Fibroblast of skin of left quadriceps (primary cell): ENCODE results near the gene NRDC.

Source experiments
- DNase-seq, 2 experiments: peaks; one replicate each; pipeline ENCODE4 v3.0.0-alpha.2; 2013; ENCODE audit warnings: low read depth in 2 of 2

The NRDC gene, protein sequence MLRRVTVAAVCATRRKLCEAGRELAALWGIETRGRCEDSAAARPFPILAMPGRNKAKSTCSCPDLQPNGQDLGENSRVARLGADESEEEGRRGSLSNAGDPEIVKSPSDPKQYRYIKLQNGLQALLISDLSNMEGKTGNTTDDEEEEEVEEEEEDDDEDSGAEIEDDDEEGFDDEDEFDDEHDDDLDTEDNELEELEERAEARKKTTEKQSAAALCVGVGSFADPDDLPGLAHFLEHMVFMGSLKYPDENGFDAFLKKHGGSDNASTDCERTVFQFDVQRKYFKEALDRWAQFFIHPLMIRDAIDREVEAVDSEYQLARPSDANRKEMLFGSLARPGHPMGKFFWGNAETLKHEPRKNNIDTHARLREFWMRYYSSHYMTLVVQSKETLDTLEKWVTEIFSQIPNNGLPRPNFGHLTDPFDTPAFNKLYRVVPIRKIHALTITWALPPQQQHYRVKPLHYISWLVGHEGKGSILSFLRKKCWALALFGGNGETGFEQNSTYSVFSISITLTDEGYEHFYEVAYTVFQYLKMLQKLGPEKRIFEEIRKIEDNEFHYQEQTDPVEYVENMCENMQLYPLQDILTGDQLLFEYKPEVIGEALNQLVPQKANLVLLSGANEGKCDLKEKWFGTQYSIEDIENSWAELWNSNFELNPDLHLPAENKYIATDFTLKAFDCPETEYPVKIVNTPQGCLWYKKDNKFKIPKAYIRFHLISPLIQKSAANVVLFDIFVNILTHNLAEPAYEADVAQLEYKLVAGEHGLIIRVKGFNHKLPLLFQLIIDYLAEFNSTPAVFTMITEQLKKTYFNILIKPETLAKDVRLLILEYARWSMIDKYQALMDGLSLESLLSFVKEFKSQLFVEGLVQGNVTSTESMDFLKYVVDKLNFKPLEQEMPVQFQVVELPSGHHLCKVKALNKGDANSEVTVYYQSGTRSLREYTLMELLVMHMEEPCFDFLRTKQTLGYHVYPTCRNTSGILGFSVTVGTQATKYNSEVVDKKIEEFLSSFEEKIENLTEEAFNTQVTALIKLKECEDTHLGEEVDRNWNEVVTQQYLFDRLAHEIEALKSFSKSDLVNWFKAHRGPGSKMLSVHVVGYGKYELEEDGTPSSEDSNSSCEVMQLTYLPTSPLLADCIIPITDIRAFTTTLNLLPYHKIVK

DNA sequence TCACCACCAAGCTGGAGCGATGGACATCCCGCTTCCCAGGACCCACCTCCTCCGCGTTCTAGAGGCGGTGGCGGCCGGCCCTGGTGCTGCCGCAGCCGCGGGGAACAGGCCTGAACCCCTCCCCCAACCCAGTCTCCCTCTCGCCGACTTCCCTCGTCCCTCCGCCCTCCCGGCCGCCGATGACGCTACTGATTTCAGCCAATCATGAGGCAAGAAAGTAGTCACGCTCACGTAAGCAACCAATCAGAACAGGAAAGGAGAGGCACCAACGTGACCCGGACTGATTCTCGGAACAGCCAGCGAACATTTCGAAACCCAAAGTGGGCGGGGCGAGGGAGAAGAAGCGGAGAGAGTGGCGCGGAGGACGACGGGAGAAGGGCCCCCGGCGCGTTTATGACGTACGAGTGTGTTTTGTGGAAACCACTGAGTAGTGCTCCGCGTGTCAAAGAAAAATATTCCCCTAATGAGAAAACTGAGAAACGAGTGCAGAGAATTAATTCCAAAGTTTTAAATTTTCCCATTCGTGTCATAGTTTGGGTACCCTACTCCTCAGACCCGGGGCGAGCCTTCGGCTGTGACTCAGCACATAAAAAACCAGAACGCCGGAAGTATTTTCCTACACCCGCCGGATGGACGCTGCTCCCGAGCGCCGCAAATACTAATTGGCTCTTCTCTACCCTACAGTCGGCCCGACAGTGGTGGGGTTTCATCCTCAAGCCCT is at the start of gene NRDC:
Gene NRDC (minus strand): TSS at position 112 of the 721 bp plus-strand sequence. CDS start 112 bp downstream, outside the sequence.
- DNase-seq = peak; percentile 100

DNA sequence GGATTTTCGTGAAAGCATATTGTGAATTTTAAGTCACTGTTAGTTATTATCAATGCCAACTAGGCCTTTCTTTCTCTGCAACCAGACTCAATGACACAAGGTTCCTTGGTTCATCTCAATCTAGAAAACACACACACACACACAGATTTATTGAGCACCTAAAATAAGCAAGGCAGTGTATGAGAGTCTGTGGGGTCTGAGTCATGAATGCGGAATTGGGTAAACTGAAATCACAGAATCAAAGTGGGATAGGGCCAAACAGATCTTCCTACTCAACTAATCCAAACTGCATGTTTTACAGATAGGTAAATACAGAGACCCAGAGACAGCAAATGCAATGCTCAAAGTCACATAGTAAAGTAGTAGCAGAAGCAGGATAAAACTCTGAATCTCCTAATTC is 48.5 kb upstream of the NRDC start:
- DNase-seq = peak in 1 of 2 experiments; percentile 36

DNA sequence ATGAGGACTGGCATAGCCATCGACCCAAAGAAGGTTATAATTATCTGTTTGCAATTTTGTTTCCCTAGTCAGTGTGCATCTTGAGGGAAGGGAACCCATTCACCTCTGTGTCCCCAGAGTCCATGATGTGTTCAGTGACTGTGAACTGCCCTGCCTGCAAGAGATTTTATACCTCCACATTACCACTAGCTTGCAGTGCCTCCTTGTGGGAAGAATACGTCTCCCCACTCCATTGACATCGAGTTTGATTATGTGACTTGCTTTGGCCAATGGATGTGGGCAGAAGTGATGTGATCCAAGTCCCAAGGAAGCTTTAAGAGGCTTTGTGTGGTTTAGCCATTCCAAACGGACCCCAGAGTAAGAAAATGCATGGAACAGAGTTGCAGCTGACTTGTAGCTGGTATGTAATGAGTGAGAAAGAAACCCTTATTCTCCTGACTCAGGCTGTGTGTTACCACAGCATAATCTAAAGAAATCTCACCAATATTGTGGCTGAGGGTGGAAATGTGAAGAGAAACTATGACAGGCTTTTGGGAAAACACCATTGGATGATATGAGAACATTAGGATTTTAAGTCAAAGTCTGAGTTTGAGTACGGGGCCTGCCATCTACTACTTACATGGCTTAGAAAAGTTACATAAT is 47.8 kb upstream of the NRDC start:
- DNase-seq = peak in 1 of 2 experiments; percentile 30

DNA sequence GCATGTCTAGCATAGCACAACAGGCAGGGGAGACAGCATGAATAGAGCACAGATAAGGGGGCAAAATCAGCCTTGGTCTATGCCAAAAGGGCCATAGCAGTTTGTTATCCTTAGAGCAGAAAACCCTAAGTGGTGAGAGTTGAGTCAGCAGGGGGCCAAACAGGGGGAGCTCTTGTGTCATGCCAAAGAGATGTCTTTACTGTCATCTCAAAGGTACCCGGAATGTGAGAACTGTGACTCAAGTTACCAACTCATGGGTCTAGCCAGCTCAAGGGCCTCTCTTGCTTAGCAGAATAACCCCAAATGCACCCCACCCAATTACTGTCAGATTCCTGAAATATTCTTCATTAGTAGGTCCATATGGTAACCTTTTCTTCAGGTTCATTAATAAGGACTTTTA is 45.9 kb upstream of the NRDC start:
- DNase-seq = peak; percentile 54 to 56

DNA sequence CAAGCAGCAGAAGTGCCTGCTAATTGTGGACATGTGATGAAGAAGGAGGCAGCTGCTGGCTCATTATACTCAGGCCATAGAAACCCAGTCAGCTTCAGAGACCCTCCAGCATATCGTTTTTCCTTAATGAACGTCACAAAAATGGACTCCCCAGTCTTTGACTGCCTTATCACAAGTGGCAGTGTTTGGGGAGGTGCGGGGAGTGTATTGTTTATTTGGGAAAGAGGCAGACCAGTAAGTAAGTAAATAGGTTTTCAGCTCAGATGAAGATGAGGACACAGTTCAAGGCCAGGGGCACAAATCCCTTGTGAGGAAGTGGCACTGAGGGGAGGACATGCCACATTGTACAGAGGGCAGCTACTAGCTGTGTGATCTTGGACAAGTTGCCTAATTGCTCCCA is 43.5 kb upstream of the NRDC start:
- DNase-seq = no peak

DNA sequence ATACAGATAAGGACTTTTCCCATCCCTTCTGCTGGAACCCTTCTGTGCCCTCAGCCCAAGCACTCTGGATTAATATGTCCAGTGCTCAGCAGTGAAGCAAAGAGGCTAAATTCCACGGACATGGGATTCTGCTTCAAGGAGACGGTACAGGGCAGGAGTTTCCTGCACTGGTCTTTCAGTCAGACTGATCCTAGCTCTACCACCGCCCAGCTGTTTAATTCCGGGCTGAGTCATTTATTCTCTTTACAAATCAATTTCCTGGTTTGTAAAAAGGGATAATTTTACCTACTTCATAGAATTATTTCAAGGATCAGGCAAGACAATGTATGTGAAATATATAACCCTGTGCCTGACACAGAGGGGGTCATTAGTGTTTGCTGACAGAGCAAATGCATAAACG is 41.6 kb upstream of the NRDC start:
- no peak for DNase-seq

DNA sequence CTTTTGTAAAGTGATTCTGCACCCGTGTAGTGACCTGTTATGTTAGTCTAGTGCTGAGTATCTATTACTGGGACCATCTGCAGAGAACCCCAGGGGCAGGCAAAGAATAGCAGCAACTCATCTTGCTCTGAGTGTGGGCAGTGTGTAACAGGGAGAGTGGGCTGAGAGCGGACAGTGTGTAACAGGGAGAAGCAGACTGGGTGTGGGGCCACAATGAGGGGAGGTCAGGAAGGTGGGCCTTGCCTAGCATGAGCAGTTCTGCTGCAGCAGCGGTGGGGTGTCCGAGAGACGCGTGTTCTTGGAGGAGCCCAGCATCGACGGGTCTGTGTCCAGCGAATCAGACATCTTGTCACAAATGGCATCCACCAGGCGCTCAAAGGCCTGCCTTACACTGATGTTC is 41.2 kb upstream of the NRDC start:
- no peak for DNase-seq

DNA sequence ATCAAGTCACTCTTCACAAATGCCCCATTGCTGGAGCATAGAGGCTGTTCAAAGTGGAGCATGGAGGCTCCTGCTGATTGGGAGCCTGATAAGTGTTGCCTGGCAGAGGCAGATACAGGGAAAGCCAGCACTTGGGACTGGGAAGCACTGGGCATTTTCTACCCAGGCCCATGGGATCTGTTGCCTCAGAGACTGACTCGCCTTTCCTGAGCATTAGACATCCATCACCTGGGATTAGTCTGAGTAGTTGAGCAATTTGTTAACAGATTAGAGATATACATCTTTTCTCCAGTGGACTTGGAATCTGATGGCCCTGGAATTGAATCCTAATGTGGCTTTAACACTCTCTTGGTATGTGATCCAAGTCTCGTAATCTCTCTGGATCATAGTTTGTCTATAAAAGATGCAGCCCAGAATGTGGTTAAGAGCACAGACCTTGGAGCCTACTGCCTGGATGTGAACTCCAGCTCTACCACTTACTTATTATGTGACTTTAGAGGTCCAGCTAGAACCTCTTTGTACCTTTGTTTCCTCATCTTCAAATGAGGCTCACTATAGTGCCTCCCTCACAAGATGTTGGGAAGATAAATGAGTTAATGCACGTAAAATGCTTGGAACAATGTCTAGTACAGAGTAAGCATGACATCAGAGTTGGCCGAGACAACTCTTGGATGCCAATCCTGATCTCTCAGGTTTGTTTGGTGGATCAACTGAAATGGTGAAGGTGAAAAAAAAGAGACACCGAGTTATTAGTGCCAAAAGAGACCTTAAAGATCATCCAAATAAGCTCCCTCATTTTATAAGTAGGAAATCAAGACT is 38.3 kb upstream of the NRDC start:
- DNase-seq = peak; percentile 45 to 48

DNA sequence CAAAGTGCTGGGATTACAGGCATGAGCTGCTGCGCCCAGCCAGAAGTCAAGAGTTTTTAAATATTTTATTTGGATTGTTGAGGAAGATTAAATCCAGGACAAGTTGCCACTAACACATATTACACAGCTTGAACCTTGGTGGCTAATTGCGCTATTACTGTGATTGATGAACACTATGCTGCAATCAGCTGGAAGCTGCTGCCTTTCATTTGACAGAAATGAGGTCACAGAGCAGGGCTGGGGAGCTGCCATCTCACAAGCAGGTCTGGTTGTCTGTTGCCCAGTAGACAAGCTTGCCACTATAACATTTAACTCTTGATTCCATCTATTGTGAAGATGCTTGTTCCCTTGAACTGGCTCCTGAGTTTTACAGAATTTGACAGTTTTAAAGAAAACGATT is 37.4 kb upstream of the NRDC start:
- no peak for DNase-seq

DNA sequence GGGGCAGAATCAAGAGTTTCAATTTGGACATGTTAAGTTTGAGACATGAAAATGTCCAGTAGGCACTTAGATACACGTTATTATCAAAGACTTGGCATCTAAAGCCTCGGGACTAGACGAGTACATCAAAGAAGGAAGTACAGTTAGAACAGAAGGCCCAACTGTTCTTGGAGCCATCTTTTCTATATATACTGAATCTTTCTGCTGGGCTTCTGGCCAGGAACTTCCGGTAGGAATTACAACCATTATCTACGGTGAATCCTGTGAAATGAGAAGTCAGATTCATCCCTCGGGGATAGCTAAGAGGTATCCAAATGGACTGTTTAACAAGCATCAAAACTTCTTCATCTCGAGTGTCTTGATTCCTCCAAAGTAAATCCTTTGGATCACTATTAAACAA is 34.4 kb upstream of the NRDC start:
- DNase-seq = no peak

DNA sequence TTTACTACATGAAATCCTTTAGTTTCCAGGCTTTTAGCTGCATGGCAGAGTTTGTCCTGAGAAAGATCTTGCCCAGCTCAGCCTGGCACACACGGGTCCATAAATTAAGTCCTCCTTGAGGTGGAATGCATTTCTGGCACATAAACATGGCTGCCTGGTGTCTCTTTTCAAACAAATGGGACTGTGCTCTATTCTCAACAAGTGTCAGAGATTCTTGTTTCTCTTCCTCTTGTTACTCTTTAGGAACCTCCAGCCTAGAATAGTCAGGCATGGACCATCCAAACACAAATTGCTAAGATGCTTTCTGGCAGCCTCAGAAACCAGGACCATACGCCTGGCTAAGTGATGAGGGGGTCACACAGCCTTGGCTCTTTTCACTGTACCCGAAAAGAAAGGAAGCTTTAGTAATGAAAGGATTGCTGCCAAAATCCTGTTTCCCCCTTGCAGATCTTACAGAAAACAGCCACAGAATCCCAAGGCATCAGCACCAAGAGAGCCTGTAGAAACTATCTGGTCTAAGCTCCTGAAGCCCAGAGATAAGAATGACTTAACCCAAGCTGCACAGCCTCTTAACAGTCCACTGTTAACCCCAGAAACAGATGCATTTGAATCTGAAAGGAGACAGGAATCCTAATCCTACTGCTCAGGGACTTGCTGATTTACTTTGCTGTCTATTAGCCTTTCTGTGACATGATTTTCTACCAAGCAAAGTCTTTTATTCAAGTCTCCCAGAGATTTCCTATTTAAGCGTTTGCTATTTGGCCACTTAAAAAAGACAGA is 31.9 kb upstream of the NRDC start:
- DNase-seq = no peak

DNA sequence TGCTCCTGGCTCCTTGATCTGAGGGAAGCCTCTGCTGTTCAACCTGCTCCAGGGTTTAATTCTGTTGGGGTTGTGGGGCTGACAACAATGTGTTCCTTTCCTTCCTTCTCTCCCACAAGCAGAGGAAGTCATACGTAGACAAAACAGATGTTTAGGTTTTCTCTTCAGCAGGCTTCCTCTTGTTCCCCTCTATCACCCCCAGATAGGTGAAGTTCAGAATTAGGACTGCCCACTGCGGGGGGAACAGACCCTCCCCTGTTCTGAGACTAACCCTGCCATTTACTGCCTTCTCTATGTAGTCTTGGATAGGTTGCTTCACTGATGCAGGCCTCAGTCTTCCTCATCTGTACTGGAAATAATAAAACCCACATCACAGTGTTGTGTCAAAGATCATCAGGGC is 30.0 kb upstream of the NRDC start:
- DNase-seq = no peak

DNA sequence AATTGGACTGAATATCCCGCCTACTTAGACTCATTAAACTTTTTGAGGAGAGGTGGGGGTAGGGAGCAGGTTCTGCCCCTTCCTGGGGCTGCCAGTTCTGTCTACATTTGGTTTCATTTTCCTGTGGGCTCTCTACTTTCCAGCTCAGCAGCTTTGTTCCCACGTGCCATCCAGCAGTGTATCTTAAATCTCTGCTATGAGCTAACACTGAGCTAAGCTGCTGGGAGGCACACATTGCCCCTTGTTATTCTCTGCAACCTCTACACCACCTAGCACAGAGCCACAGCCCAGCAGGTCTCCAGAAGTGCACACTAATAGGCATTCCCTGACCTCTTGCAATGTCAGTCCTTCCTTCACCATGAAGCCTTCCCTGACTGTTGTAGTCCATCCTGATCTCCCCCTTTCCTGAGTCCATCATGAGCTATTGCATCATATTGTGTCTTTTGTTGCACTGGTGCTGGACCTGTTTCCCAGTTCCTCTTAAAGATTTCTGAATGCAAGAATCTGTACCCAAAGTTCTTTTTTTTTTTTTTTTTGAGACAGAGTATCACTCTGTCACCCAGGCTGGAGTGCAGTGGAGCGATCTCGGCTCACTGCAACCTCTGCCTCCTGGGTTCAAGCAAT is 28.7 kb upstream of the NRDC start:
- no peak for DNase-seq

DNA sequence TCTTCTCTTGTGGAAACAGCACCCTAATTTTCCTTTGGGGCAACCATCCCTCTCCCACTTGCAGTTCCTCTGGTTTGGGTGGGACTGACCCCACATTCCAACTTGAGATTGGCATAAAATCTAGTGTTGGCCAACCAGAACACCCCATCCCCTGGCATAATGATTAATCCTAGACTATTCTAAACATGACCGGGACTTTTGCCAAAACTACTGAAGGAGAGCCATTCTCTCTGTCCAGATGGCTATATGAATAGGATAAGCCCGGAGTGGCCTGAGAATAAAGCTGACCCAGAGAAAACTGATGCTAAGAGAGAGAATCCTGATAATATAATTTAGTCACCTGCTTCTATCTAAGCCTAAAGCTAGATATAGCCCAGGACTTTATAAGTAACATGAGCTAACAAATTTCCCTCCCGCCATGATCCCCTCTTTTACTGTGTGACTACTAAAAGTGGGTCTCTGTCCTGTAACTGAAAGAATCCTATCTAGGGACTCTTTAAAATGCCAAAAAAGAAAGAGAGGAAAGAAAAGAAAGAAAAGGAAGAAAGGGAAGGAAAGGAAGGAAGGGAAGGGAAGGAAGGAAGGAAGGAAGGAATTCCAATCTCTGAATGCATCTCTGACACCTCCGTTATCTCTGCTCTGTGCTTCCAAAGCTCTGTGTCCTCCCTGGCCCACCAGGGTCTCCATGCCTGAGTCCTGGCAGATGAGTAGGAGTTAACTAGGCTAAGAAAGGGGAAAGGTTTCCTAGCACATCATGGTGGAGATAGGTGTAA is 28.0 kb upstream of the NRDC start:
- no peak for DNase-seq

DNA sequence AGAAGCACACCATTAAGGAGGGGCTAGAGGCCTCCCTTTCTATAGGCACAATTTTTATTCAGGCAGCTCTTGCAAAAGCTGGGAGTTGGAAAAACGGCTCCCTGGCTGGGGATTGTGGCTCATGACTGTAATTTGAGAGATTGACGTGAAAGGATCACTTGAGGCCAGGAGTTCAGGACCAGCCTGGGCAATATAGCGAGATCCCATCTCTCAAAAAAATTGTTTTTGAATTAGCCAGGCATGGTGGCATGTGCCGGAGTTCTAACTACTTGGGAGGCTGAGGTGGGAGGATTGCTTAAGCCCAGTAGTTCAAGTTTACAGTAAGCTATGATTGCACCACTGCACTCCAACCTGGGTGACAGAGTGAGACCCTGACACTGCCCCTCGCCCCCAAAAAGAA is 23.9 kb upstream of the NRDC start:
- DNase-seq = no peak

DNA sequence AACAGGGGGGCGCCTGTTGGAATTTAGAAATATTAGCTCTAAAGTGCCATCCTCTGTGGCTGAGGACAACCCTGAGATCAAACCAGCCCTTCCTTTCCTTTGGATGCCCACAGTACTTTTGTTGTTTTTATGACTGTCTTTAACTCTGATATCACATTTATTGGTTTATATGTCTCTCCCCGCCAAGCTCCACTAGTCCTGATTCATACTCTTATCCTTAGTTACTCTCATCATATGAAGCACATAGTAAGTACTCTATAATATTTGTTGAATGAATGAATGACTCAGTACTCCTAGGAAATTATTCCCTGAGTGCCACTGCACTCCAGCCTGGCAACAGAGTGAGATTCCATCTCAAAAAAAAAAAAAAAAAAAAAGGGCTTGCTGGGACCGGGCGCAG is 22.6 kb upstream of the NRDC start:
- DNase-seq = no peak

DNA sequence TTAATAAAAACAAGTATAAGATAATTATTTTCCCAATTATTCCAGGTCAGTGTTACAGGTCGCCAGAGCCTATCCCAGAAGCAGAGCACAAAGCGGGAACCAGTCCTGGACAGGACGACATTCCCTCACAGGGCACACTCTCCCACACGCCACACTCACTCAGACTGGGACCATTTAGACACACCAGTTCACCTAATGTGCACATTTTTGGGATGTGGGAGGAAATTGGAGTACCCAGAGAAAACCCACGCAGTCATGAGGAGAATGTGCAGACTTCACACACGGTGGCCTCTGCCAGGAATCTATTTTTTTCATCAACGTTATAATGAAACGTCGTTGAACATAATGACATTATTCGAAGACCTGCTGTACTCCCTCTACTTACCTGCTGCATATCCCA is 20.5 kb upstream of the NRDC start:
- DNase-seq = no peak

DNA sequence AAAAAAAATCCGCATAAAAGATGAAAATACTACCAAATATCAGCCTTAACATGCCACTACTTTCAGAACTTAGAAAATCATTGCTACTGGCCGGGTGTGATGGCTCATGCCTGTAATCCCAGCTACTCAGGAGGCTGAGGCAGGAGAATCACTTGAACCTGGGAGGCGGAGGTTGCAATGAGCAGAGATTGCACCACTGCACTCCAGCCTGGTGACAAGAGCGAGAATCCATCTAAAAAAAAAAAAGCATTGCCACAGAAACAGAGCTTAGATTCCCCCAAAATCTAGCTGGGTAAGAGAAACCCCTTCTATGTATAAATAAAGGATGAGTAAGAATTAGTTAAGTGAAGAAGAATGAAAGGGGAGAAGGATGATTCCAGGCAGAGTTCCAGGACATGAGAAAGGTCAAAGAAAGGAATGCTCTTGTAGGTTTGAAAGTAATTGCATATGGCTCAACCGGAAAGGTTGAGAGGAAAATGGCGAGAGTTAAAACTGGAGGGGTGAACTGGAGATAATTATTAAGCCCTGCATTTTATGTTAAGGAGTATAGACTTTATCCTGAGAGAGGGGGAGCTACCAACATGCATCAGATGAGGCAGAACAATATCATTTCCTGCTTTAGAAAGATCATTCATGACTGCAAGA is 19.7 kb upstream of the NRDC start:
- peak; percentile 96 to 97 for DNase-seq
